Activated B cell treated with CpG ODN at 0.5 μM for 24 hours (primary cell): ENCODE measurements around the gene DAD1. TPM values are rescaled to one million over a fixed set of nuclear protein-coding genes. Genes with fewer than 3 reads are reported as not detected.

Experiments
- ATAC-seq: fragments of 200-7000 bp; cut with Tn5 transposase; one replicate; pipeline ENCODE4 v1.10.0; 2021; ENCODE audit warnings: low read depth, mild to moderate bottlenecking, moderate library complexity
- CTCF ChIA-PET: fragments of 350-600 bp; sonication (Branson Sonifier 250); formaldehyde crosslinking; loops from one replicate; lab custom pipeline; 2021; ENCODE audit warnings: antibody characterized with exemption; lab: Charles Lee
- POLR2A ChIA-PET: fragments of 350-600 bp; sonication (Branson Sonifier 250); formaldehyde crosslinking; loops from one replicate; lab custom pipeline; 2021; ENCODE audit warnings: antibody characterized with exemption; lab: Charles Lee
- DNase-seq: peaks from one replicate; pipeline ENCODE4 v3.0.0; 2022
- H3K27ac Mint-ChIP-seq: one replicate; pipeline ENCODE4 v1.8.0; 2020; ENCODE audit warnings: mixed read lengths
- H3K27me3 Mint-ChIP-seq: one replicate; pipeline ENCODE4 v1.8.0; 2021; ENCODE audit warnings: mixed read lengths
- H3K36me3 Mint-ChIP-seq: one replicate; pipeline ENCODE4 v1.8.0; 2021; ENCODE audit warnings: low read depth, mixed read lengths
- H3K4me1 Mint-ChIP-seq: one replicate; pipeline ENCODE4 v1.8.0; 2021; ENCODE audit warnings: mixed read lengths
- H3K4me3 Mint-ChIP-seq: one replicate; pipeline ENCODE4 v1.8.0; 2020; ENCODE audit warnings: mild to moderate bottlenecking, mixed read lengths
- H3K9me3 Mint-ChIP-seq: one replicate; pipeline ENCODE4 v1.8.0; 2020; ENCODE audit warnings: mixed read lengths
- CTCF ChIP-seq: fragments of 200-600 bp; IDR thresholded peaks from one replicate; pipeline ENCODE4 v1.8.0; 2022; ENCODE audit warnings: antibody characterized with exemption, mild to moderate bottlenecking
- intact Hi-C: fragments of 100-400 bp; cut with micrococcal nuclease; formaldehyde crosslinking; loops from one replicate; pipeline ENCODE4 v1.15.1; 2024
- total RNA-seq: library from RNA; stranded (reverse); gene quantifications from 2 replicates; pipeline ENCODE4 v1.2.3, GENCODE V29; 2022

The DAD1 gene
- total RNA-seq, 1 donor from 2014 or later: 123 TPM

GRCh38 chr14:22524784-22525161, 64.3 kb downstream of the DAD1 start:
- DNase-seq (no peak), ATAC-seq (no peak)
- no peaks in the 10 kb centered on the region for H3K27me3 Mint-ChIP-seq
- H3K36me3 Mint-ChIP-seq: no peaks in the 10 kb centered on the region
- intact Hi-C loops: loop anchor here (1.0 kb wide), 1 partner anchor 7 kb away; no protein-coding TSS in a partner anchor
- no peaks in the 10 kb centered on the region for H3K9me3 Mint-ChIP-seq
- no peak for TF ChIP-seq CTCF
- peak overlapping the region; percentile 78 for H3K27ac Mint-ChIP-seq
- H3K4me3 Mint-ChIP-seq: no peak overlapping the region
- ChIA-PET CTCF (interaction anchor here (1.0 to 1.6 kb wide), 4 partner anchors 9 to 45 kb away, joined by 3 to 4 read pairs (median 4); no protein-coding TSS in a partner anchor), POLR2A (interaction anchor here (0.8 to 3.6 kb wide), 12 partner anchors 9 to 40 kb away, joined by 3 to 27 read pairs (median 4); no protein-coding TSS in a partner anchor)
- H3K4me1 Mint-ChIP-seq: peaks cover 78% of the 10 kb centered on the region

- H3K27ac Mint-ChIP-seq: peak overlapping the region; percentile 78
Measured at GRCh38 chr14:22524115-22524783, 64.8 kb downstream of the DAD1 start.

GRCh38 chr14:22523283-22523682, 65.7 kb downstream of the DAD1 start:
- peaks cover 88% of the 10 kb centered on the region for H3K4me1 Mint-ChIP-seq
- intact Hi-C loops: loop anchor here (1.0 kb wide), 1 partner anchor 8 kb away; no protein-coding TSS in a partner anchor
- H3K36me3 Mint-ChIP-seq: no peaks in the 10 kb centered on the region
- no peaks in the 10 kb centered on the region for H3K27me3 Mint-ChIP-seq
- TF ChIP-seq CTCF: no peak
- no peak for ATAC-seq
- H3K27ac Mint-ChIP-seq: peak overlapping the region; percentile 65
- no peaks in the 10 kb centered on the region for H3K9me3 Mint-ChIP-seq
- DNase-seq: no peak
- H3K4me3 Mint-ChIP-seq: no peak overlapping the region
- ChIA-PET POLR2A (interaction anchor here (0.5 kb wide), 1 partner anchor 13 kb away, joined by 8 read pairs; no protein-coding TSS in a partner anchor), CTCF (interaction anchor here (2.2 kb wide), 1 partner anchor 8 kb away, joined by 6 read pairs; no protein-coding TSS in a partner anchor)

More at GRCh38 chr14:22524115-22524783, 64.8 kb downstream of the DAD1 start:
- no peak for DNase-seq
- Mint-ChIP-seq H3K36me3 (no peaks in the 10 kb centered on the region), H3K4me1 (peaks cover 82% of the 10 kb centered on the region), H3K9me3 (no peaks in the 10 kb centered on the region), H3K27me3 (no peaks in the 10 kb centered on the region), H3K4me3 (no peak overlapping the region)
- ChIA-PET POLR2A (interaction anchor here (0.9 to 3.6 kb wide), 11 partner anchors 9 to 35 kb away, joined by 3 to 27 read pairs (median 4); no protein-coding TSS in a partner anchor), CTCF (interaction anchor here (1.0 to 1.6 kb wide), 3 partner anchors 9 to 46 kb away, joined by 3 to 4 read pairs (median 3); no protein-coding TSS in a partner anchor)
- TF ChIP-seq CTCF: no peak
- intact Hi-C loops: no loop called here
- ATAC-seq: no peak

- peaks cover 92% of the 10 kb centered on the region for H3K4me1 Mint-ChIP-seq
- ChIA-PET POLR2A (interaction anchor here (0.8 to 7.7 kb wide), 5 partner anchors 9 to 34 kb away, joined by 3 to 59 read pairs (median 4); no protein-coding TSS in a partner anchor), CTCF (interaction anchor here (1.2 to 2.2 kb wide), 2 partner anchors 9 kb away, joined by 3 to 6 read pairs; no protein-coding TSS in a partner anchor)
- ATAC-seq (no peak), DNase-seq (no peak)
- no peaks in the 10 kb centered on the region for H3K27me3 Mint-ChIP-seq
- H3K36me3 Mint-ChIP-seq: no peaks in the 10 kb centered on the region
- H3K27ac Mint-ChIP-seq: peak overlapping the region; percentile 65
- H3K4me3 Mint-ChIP-seq: no peak overlapping the region
- TF ChIP-seq CTCF: no peak
- H3K9me3 Mint-ChIP-seq: no peaks in the 10 kb centered on the region
- intact Hi-C loops: no loop called here
Measured at GRCh38 chr14:22522466-22522957, 66.5 kb downstream of the DAD1 start.
